ENCODE data around the gene FRMD4B.

DNA sequence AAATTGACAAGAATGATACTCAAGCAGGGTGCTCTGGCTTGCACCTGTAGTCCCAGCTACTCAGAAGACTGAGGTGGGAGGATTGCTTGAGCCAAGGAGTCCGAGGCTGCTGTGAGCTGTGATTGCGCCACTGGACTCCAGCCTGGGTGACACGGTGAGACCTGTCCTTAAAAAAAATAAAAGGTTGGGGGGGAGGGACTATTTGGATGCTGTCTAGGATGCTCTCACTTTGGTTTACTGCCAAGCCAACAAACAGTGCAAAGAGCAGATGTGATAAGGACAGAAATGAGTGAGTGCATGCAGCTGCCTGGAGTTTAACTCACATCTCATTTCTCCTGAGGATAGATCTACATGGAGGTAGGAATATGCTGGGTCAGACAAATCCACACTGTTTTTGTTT is 130.0 kb downstream of the FRMD4B start:
- TF ChIP-seq, protein P1, sequence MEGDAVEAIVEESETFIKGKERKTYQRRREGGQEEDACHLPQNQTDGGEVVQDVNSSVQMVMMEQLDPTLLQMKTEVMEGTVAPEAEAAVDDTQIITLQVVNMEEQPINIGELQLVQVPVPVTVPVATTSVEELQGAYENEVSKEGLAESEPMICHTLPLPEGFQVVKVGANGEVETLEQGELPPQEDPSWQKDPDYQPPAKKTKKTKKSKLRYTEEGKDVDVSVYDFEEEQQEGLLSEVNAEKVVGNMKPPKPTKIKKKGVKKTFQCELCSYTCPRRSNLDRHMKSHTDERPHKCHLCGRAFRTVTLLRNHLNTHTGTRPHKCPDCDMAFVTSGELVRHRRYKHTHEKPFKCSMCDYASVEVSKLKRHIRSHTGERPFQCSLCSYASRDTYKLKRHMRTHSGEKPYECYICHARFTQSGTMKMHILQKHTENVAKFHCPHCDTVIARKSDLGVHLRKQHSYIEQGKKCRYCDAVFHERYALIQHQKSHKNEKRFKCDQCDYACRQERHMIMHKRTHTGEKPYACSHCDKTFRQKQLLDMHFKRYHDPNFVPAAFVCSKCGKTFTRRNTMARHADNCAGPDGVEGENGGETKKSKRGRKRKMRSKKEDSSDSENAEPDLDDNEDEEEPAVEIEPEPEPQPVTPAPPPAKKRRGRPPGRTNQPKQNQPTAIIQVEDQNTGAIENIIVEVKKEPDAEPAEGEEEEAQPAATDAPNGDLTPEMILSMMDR (IDR thresholded peaks at IDR 0.05), result no peak
- TF ChIP-seq POLR2A (IDR thresholded peaks at IDR 0.05), result no peak

Measured in lower leg skin (tissue), 3 donors.